A673 (cell line): ENCODE results near the gene SYVN1. TPM values are rescaled to one million over a fixed set of nuclear protein-coding genes. Genes with fewer than 3 reads are reported as not detected.

Experiments used
- Bru-seq: library from RNA; stranded (reverse); fragments of 400-500 nt; gene quantifications from one replicate; lab custom pipeline; 2021; lab: Mats Ljungman, UMichigan
- BruChase-seq, 2 experiments: library from RNA; stranded (reverse); fragments of 400-500 nt; gene quantifications; one replicate each; lab custom pipeline; 2021; lab: Mats Ljungman, UMichigan
- BruUV-seq: library from RNA; stranded (reverse); fragments of 400-500 nt; replicated peaks from 2 replicates; lab custom pipeline; 2021; lab: Mats Ljungman, UMichigan
- CTCF ChIA-PET: fragments of 300-600 bp; sonication (Branson Sonifier 250); formaldehyde crosslinking; loops from one replicate; lab custom pipeline; 2022; ENCODE audit warnings: antibody characterized with exemption; lab: Charles Lee
- POLR2A ChIA-PET: fragments of 300-600 bp; sonication (Branson Sonifier 250); formaldehyde crosslinking; loops from one replicate; lab custom pipeline; 2022; ENCODE audit warnings: antibody characterized with exemption; ENCODE audit not compliant: low non-redundant PET; lab: Charles Lee
- DNase-seq: peaks from one replicate; pipeline ENCODE4 v3.0.0-alpha.2; 2015; ENCODE audit warnings: low spot score
- H3K27ac ChIP-seq: fragments of 200-600 bp; sonication (generic); 2 replicates; pipeline ENCODE4 v1.5.1; 2016; ENCODE audit warnings: mixed run types, low read depth, mild to moderate bottlenecking, mixed read lengths, antibody characterized with exemption, low read length; ENCODE audit not compliant: poor library complexity, severe bottlenecking
- H3K27me3 ChIP-seq: fragments of 200-600 bp; sonication (generic); replicated peaks from 2 replicates; pipeline ENCODE4 v1.6.1; 2017; ENCODE audit warnings: mixed run types, low read depth, mild to moderate bottlenecking, mixed read lengths, antibody characterized with exemption, low read length; ENCODE audit not compliant: insufficient read depth, poor library complexity
- H3K36me3 ChIP-seq: fragments of 200-600 bp; sonication (generic); 2 replicates; pipeline ENCODE4 v1.6.1; 2016; ENCODE audit warnings: mixed run types, mild to moderate bottlenecking, mixed read lengths, antibody characterized with exemption, low read length; ENCODE audit not compliant: insufficient read depth, poor library complexity, severe bottlenecking
- H3K4me1 ChIP-seq: fragments of 200-600 bp; sonication (generic); 2 replicates; pipeline ENCODE4 v1.6.1; 2017; ENCODE audit warnings: mixed run types, mild to moderate bottlenecking, mixed read lengths, antibody characterized with exemption, low read length; ENCODE audit not compliant: insufficient read depth, poor library complexity, severe bottlenecking
- H3K4me3 ChIP-seq: fragments of 200-600 bp; sonication (generic); 2 replicates; pipeline ENCODE4 v1.5.1; 2016; ENCODE audit warnings: low read depth, mixed run types, mild to moderate bottlenecking, mixed read lengths, low read length; ENCODE audit not compliant: poor library complexity, severe bottlenecking
- H3K9me3 ChIP-seq: fragments of 200-600 bp; sonication (generic); 2 replicates; pipeline ENCODE4 v1.6.1; 2016; ENCODE audit warnings: mixed run types, low read depth, mild to moderate bottlenecking, mixed read lengths, antibody characterized with exemption, low read length; ENCODE audit not compliant: poor library complexity, severe bottlenecking
- EZH2 ChIP-seq: fragments of 200-600 bp; sonication (generic); IDR thresholded peaks from 2 replicates; pipeline ENCODE4 v1.6.1; 2017; ENCODE audit warnings: borderline replicate concordance, low read depth, mild to moderate bottlenecking, mixed read lengths, antibody characterized with exemption, low read length; ENCODE audit not compliant: poor library complexity, severe bottlenecking
- intact Hi-C: fragments of 100-400 bp; cut with micrococcal nuclease; formaldehyde crosslinking; loops from one replicate; pipeline ENCODE4 v1.10.0; 2022; ENCODE audit not compliant: unreplicated experiment
- long read RNA-seq: library from polyadenylated mRNA; stranded (forward); transcript quantifications from one replicate; pipeline ENCODE4 v2.0.0, GENCODE V29; 2022
- total RNA-seq: library from RNA; stranded (reverse); gene quantifications from 2 replicates; pipeline ENCODE4 v1.2.3, GENCODE V29; 2021
- TF ChIP-seq, protein P1 (sequence below): fragments of 300-800, 200-600 bp; sonication (generic); conservative IDR thresholded peaks from 2 replicates; pipeline ENCODE4 v1.5.1; 2017; ENCODE audit warnings: low read depth, mild to moderate bottlenecking, antibody characterized with exemption, low read length, moderate library complexity, mixed read lengths

SYVN1 gene
- 47.6 and 48.5 TPM in 2 replicates for total RNA-seq
- Bru-seq, nascent RNA, result percentile 61 among the genes with signal in this experiment
- percentile 75 among the genes with signal in this experiment for BruChase-seq, experiment 1, labeled RNA remaining after a 2-hour chase
- percentile 84 among the genes with signal in this experiment for BruChase-seq, experiment 2, labeled RNA remaining after a 6-hour chase
- long read RNA-seq, partial matches to known transcripts, result 8 of 19 reads
- long read RNA-seq, other reads (novel, unspliced or antisense), result 5 of 19 reads

GRCh38 chr11:65134240-65134951 lies at the start of gene SYVN1:
SYVN1 (minus strand) TSS chr11:65134519; CDS start chr11:65133601, 918 bp downstream.
- peak; percentile 95 for DNase-seq

DNA sequence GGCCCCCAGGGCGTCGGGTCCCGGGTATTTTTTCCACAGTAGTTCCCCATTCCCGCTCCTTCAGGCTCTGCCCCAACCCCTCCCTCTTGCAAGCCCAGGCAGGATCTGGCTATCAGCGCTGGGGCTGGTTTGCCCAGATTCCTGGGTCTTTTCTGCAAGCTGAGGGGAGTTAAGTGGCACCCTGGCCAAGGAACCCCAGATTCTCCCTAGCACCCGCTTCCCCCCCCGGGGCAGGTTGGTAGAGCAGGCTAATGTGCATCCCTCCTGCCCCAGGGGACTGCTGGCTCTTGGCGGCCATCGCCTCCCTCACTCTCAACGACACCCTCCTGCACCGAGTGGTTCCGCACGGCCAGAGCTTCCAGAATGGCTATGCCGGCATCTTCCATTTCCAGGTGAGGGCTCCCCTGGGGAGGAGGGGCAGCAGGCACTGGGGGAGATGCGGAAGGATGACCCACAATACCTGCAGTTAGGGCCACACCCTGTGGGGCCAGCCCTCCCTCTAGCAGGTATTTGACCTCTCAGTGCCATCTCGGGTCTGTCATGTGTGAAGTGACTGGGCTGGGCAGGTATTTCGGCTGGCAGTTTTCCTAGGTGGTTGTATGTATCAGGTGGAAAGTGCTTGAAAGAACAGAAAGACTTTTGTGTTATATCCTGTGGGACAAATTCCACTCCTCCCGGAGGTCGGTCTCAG lies 49.0 kb upstream of the SYVN1 start:
- TF ChIP-seq EZH2, result no peak
- TF ChIP-seq, protein P1, sequence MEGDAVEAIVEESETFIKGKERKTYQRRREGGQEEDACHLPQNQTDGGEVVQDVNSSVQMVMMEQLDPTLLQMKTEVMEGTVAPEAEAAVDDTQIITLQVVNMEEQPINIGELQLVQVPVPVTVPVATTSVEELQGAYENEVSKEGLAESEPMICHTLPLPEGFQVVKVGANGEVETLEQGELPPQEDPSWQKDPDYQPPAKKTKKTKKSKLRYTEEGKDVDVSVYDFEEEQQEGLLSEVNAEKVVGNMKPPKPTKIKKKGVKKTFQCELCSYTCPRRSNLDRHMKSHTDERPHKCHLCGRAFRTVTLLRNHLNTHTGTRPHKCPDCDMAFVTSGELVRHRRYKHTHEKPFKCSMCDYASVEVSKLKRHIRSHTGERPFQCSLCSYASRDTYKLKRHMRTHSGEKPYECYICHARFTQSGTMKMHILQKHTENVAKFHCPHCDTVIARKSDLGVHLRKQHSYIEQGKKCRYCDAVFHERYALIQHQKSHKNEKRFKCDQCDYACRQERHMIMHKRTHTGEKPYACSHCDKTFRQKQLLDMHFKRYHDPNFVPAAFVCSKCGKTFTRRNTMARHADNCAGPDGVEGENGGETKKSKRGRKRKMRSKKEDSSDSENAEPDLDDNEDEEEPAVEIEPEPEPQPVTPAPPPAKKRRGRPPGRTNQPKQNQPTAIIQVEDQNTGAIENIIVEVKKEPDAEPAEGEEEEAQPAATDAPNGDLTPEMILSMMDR, result no peak
- peaks cover 11% of the 10 kb centered on the region for H3K4me1 ChIP-seq
- H3K27ac ChIP-seq, result no peak overlapping the region
- no TSS peak for BruUV-seq
- H3K4me3 ChIP-seq, result peak overlapping the region; percentile 94
- CTCF ChIA-PET, result no interaction called here
- no peaks in the 10 kb centered on the region for H3K9me3 ChIP-seq
- H3K36me3 ChIP-seq, result no peaks in the 10 kb centered on the region
- no peak for DNase-seq
- intact Hi-C loops, result no loop called here
- no peaks in the 10 kb centered on the region for H3K27me3 ChIP-seq
- POLR2A ChIA-PET, result no interaction called here

More at GRCh38 chr11:65134240-65134951, at the start of gene SYVN1:
- intact Hi-C loops, result no loop called here
- H3K4me3 ChIP-seq, result peak within 1 kb of the TSS; percentile 70
- ChIA-PET POLR2A (interaction anchor here (0.5 to 0.7 kb wide), 2 partner anchors 12 to 197 kb away, joined by 6 read pairs; partner anchors contain the start of genes FAU and MRPL49), CTCF (interaction anchor here (1.0 kb wide), 1 partner anchor 17 kb away, joined by 3 read pairs; the partner anchor contains the start of gene ZNHIT2)
- H3K27me3 ChIP-seq, result no peaks in the 10 kb centered on the region
- H3K36me3 ChIP-seq, result peaks cover 34% of the 10 kb centered on the region
- peak within 1 kb of the TSS; percentile 99 for H3K27ac ChIP-seq
- no TSS peak for BruUV-seq
- H3K4me1 ChIP-seq, result peaks cover 17% of the 10 kb centered on the region
- TF ChIP-seq, protein P1, result no peak
- TF ChIP-seq EZH2, result no peak
- H3K9me3 ChIP-seq, result no peaks in the 10 kb centered on the region
